Upper lobe of right lung (tissue), 1 donor: ENCODE data around the gene B3GAT1. TPM values are rescaled to one million over a fixed set of nuclear protein-coding genes. Genes with fewer than 3 reads are reported as not detected.

Source experiments
- ATAC-seq: fragments of 200-7000 bp; cut with Tn5 transposase; one replicate; pipeline ENCODE4 v1.9.1; 2020; ENCODE audit warnings: mild to moderate bottlenecking, moderate library complexity
- DNase-seq: peaks from one replicate; pipeline ENCODE4 v3.0.0-alpha.2; 2020
- H3K27ac ChIP-seq: fragments of 200-600 bp; one replicate; pipeline ENCODE4 v1.8.0; 2022
- H3K27me3 ChIP-seq: fragments of 200-600 bp; one replicate; pipeline ENCODE4 v1.8.0; 2022; ENCODE audit warnings: mild to moderate bottlenecking
- H3K36me3 ChIP-seq: fragments of 200-600 bp; one replicate; pipeline ENCODE4 v1.8.0; 2022
- H3K4me1 ChIP-seq: fragments of 200-600 bp; one replicate; pipeline ENCODE4 v1.8.0; 2022
- H3K4me3 ChIP-seq: fragments of 200-600 bp; one replicate; pipeline ENCODE4 v1.8.0; 2022; ENCODE audit warnings: mild to moderate bottlenecking
- H3K9me3 ChIP-seq: fragments of 200-600 bp; one replicate; pipeline ENCODE4 v1.8.0; 2022
- CTCF ChIP-seq: fragments of 200-600 bp; IDR thresholded peaks from one replicate; pipeline ENCODE4 v1.8.0; 2022; ENCODE audit warnings: antibody characterized with exemption
- intact Hi-C: fragments of 100-400 bp; cut with DNase I; formaldehyde crosslinking; loops from one replicate; pipeline ENCODE4 v1.11.0; 2022
- total RNA-seq: library from RNA; stranded (reverse); fragmentation: NEBNext Ultra II Directional; extraction: Animal tissue kit (Norgen Biotek cat#: 25700); gene quantifications from one replicate; pipeline ENCODE4 v1.2.1, GENCODE V29; 2021
- donor health status: DM: no; HTN: yes; CAD: no; lungs with severe emphysema.

The B3GAT1 gene
- total RNA-seq, 1 donor from 2014 or later, result 1.2 TPM

DNA sequence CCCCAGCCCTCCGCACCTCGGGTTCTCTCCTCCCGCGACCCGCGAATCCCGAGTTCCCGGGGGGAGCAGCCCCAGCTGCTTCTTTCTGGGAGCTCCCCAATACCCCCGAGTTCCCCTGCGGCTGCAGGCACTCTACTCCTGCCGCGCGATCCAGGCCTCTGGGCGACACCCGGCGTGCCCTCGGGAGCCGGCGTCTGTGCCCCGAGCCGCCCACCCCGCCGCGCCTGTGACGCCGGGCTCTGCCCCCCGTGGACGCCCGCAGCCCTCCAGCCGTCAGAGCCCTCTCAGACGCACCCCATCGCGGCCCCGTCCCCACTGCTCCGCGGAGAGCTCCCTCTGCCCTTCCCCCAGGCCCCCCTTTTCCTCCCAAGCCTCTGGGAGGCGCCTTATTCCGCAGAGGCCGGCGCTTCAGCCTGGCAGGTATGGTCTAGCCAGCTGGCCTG, 79.8 kb downstream of the B3GAT1 start:
- Histone ChIP-seq H3K4me1 (no peaks in the 10 kb centered on the region), H3K27me3 (peaks cover 7% of the 10 kb centered on the region), H3K9me3 (no peaks in the 10 kb centered on the region), H3K27ac (no peak overlapping the region), H3K36me3 (no peaks in the 10 kb centered on the region), H3K4me3 (peak overlapping the region; percentile 54)
- no peak for DNase-seq
- TF ChIP-seq CTCF, result no peak
- ATAC-seq, result peak; percentile 53
- intact Hi-C loops, result no loop called here

DNA sequence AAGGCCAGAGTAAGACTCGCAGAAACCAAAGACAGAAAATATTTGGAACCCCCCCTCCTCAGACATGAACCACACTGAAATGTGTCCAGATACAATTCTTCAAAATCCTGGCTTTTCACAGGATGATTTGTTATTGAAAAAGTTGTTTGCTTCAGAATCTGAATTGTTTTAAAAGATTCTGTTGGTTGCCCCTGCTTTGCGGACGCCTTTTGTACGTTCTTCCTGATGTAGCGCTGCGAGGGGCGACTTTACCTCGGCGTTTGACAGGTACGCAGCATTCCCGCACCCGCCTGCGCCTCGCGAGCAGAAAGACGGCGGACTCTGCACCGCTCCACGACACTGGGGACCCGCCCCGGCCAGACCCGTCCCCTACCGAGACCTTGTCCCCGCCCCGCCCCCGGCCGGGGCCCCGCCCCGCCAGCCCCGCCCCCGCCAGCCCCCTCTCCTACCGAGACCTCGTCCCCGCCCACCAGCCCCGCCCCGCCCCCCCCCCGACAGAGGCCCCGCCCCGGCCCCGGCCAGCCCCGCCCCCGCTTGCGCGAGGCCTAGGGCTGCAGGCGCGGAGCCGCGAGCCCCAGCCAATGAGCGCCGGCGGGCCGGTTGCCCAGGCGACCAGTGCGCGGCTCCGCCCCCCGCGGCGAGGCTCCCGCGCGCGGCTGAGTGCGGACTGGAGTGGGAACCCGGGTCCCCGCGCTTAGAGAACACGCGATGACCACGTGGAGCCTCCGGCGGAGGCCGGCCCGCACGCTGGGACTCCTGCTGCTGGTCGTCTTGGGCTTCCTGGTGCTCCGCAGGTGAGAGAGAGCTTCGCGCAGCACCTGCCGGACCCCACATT, 80.5 kb downstream of the B3GAT1 start, which contains the start of gene GLB1L2:
Gene GLB1L2, plus strand, starts transcription at position 635 of the 835 bp plus-strand sequence. Its CDS starts 74 bp downstream, at position 709.
- DNase-seq, result peak; percentile 87
- intact Hi-C loops, result no loop called here
- H3K4me3 ChIP-seq, result peak within 1 kb of the TSS; percentile 54
- H3K36me3 ChIP-seq, result no peaks in the 10 kb centered on the region
- no peak for TF ChIP-seq CTCF
- no peaks in the 10 kb centered on the region for H3K9me3 ChIP-seq
- no peak within 1 kb of the TSS for H3K27ac ChIP-seq
- peaks cover 7% of the 10 kb centered on the region for H3K27me3 ChIP-seq
- H3K4me1 ChIP-seq, result no peaks in the 10 kb centered on the region
- peak; percentile 94 for ATAC-seq

DNA sequence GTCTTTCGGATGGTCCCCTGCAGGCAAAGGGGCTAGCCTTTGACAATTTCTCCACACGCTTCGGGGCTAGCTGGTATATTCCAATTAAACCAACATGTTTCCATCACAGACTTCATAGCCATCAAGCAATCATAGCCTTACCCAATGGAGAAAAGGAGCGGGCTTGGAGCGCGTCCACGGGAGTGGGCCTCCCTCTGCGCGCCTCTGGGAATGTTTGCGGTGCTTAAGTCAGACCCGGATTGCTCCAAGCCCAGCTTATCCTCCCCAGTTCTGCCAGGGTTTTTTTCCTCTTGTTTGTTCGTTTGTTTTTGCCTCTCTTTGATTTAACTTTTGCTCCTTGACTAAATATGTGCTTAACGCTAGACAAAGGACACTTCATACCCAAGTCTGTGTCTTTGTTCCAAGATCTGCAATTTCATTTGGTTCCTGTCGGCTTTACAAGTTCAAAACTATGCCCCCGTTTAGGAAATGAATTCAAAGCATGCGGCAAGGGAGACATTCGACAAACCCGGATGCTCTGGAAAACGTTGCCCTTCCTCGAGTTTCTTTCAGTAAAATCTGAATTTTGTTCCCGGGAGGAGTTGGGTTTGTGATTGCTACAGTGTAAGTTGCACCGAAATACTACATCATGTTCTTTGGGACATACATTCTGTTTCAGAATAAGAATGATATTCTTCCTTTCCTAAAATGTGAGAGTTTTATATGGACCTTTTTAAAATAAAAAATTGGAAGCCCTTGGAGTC, 81.3 kb downstream of the B3GAT1 start:
- intact Hi-C loops, result no loop called here
- Histone ChIP-seq H3K4me1 (no peaks in the 10 kb centered on the region), H3K27ac (no peak overlapping the region), H3K36me3 (no peaks in the 10 kb centered on the region), H3K4me3 (peak overlapping the region; percentile 42), H3K9me3 (no peaks in the 10 kb centered on the region), H3K27me3 (peaks cover 7% of the 10 kb centered on the region)
- no peak for DNase-seq
- ATAC-seq, result no peak
- TF ChIP-seq CTCF, result no peak

Other genes starting within 250 kb of the B3GAT1 start
- gene NCAPD3, start 188.3 kb downstream of the B3GAT1 start, total RNA-seq, result 17.3 TPM
- 37.2 TPM for gene VPS26B, start 187.6 kb downstream of the B3GAT1 start, total RNA-seq
- gene THYN1, start 158.9 kb downstream of the B3GAT1 start, total RNA-seq, result 33.8 TPM
- 44.8 TPM for gene ACAD8, start 158.7 kb downstream of the B3GAT1 start, total RNA-seq
- 0.43 TPM for gene GLB1L3, start 135.9 kb downstream of the B3GAT1 start, total RNA-seq
- gene GLB1L2, start 80.3 kb downstream of the B3GAT1 start, total RNA-seq, result 4.9 TPM